NCI-H1417 treated with DMSO at 0.1 percent for 48 hours (cell line): Measurements from ENCODE around the gene ZC3H7B.
A peak's percentile ranks its signal among the peaks of the same experiment; 100 is the strongest.

Experiments used
- DNase-seq: peaks from one replicate; lab custom pipeline; 2025; lab: John Stamatoyannopoulos, UW

ZC3H7B gene

GRCh38 chr22:41356430-41357028, 55.2 kb downstream of the ZC3H7B start:
- DNase-seq = no peak

- DNase-seq = no peak
These were observed 55.9 kb downstream of the ZC3H7B start for GRCh38 chr22:41357191-41357590.

GRCh38 chr22:41358927-41359326, 57.6 kb downstream of the ZC3H7B start:
- no peak for DNase-seq

GRCh38 chr22:41359376-41359775, 58.1 kb downstream of the ZC3H7B start:
- no peak for DNase-seq

- DNase-seq = no peak
These were observed 58.8 kb downstream of the ZC3H7B start for GRCh38 chr22:41360126-41360525.

- DNase-seq = no peak
These were observed 60.5 kb downstream of the ZC3H7B start for GRCh38 chr22:41361716-41362310.

GRCh38 chr22:41362615-41363014, 61.3 kb downstream of the ZC3H7B start:
- no peak for DNase-seq

GRCh38 chr22:41364233-41364632, 62.9 kb downstream of the ZC3H7B start:
- DNase-seq = no peak

- DNase-seq = no peak
These were observed 63.6 kb downstream of the ZC3H7B start for GRCh38 chr22:41364955-41365354.

- DNase-seq = no peak
These were observed 64.1 kb downstream of the ZC3H7B start for GRCh38 chr22:41365425-41365824.

- DNase-seq = no peak
These were observed 65.2 kb downstream of the ZC3H7B start for GRCh38 chr22:41366323-41367029.

- DNase-seq = peak; percentile 73
These were observed 65.8 kb downstream of the ZC3H7B start for GRCh38 chr22:41367039-41367679.

- no peak for DNase-seq
These were observed 66.6 kb downstream of the ZC3H7B start for GRCh38 chr22:41367680-41368542.

GRCh38 chr22:41368543-41369423, 67.5 kb downstream of the ZC3H7B start:
- DNase-seq = no peak

GRCh38 chr22:41369424-41369745, 68.1 kb downstream of the ZC3H7B start:
- DNase-seq = no peak

- DNase-seq = no peak
These were observed 68.5 kb downstream of the ZC3H7B start for GRCh38 chr22:41369837-41370236.

- DNase-seq = no peak
These were observed 76.5 kb downstream of the ZC3H7B start for GRCh38 chr22:41377846-41378245.

- no peak for DNase-seq
These were observed 79.6 kb downstream of the ZC3H7B start for GRCh38 chr22:41380993-41381328.

GRCh38 chr22:41381329-41382097, 80.2 kb downstream of the ZC3H7B start, which contains the start of gene TEF:
TEF (plus strand) TSS chr22:41381942; CDS start chr22:41382045, 103 bp downstream.
- DNase-seq = peak; percentile 75

- DNase-seq = no peak
These were observed 80.8 kb downstream of the ZC3H7B start for GRCh38 chr22:41382098-41382578.
